HEK293 (cell line): Measurements from ENCODE around the gene CARTPT.

Experiments
- CTCF ChIA-PET: fragments of 350-600 bp; formaldehyde crosslinking; extraction: SDS; loops from one replicate; lab custom pipeline; 2021; ENCODE audit warnings: antibody characterized with exemption; lab: Yijun Ruan, JAX
- POLR2A ChIA-PET: fragments of 300-600 bp; formaldehyde crosslinking; extraction: SDS; loops from one replicate; lab custom pipeline; 2020; ENCODE audit warnings: antibody characterized with exemption, inconsistent platforms; lab: Yijun Ruan, JAX
- H3K27ac ChIP-seq: fragments of 200-500 bp; sonication (Bioruptor generic); 2 replicates; pipeline ENCODE4 v1.5.1; 2014; ENCODE audit warnings: low read depth, low read length, control low read depth, inconsistent platforms; ENCODE audit errors: extremely low read depth
- H3K36me3 ChIP-seq, 2 experiments: fragments of 200-500 bp in 1 of 2; sonication (Bioruptor generic) in 1 of 2; 1 replicate in 1 of 2; 2 replicates in 1 of 2; pipeline ENCODE4 v1.5.1; 2014 to 2017; ENCODE audit warnings: inconsistent platforms in 2 of 2, low read length in 2 of 2; ENCODE audit not compliant: control insufficient read depth in 2 of 2, insufficient read depth in 1 of 2
- H3K4me1 ChIP-seq: fragments of 200-500 bp; sonication (Bioruptor generic); 2 replicates; pipeline ENCODE4 v1.5.1; 2014; ENCODE audit warnings: mild to moderate bottlenecking, low read length, inconsistent platforms; ENCODE audit not compliant: control insufficient read depth, insufficient read depth
- H3K4me3 ChIP-seq: 2 replicates; pipeline ENCODE4 v1.5.1; 2011; ENCODE audit warnings: low read depth, mild to moderate bottlenecking, control low read depth, low read length, moderate library complexity
- H3K9me3 ChIP-seq: fragments of 200-500 bp; sonication (Bioruptor generic); 2 replicates; pipeline ENCODE4 v1.5.1; 2014; ENCODE audit warnings: low read depth, low read length, inconsistent platforms; ENCODE audit not compliant: control insufficient read depth, insufficient read depth
- EGR2 ChIP-seq: fragments of 450-650 bp; formaldehyde crosslinking; IDR thresholded peaks from 2 replicates; pipeline ENCODE4 v1.5.1; 2016; ENCODE audit warnings: low read depth, missing biosample characterization, missing genetic modification characterization
- PBX3 ChIP-seq: sonication (generic); formaldehyde crosslinking; IDR thresholded peaks from 2 replicates; pipeline ENCODE4 v1.8.1; 2022; ENCODE audit warnings: mild to moderate bottlenecking, moderate library complexity, missing genetic modification reagents
- SP7 ChIP-seq: fragments of 450-650 bp; formaldehyde crosslinking; IDR thresholded peaks from 2 replicates; pipeline ENCODE4 v1.5.1; 2016; ENCODE audit warnings: missing biosample characterization, missing genetic modification characterization
- ZBTB21 ChIP-seq: fragments of 450-650 bp; formaldehyde crosslinking; IDR thresholded peaks from 2 replicates; pipeline ENCODE4 v1.5.1; 2017; ENCODE audit warnings: missing biosample characterization, missing genetic modification characterization
- ZBTB6 ChIP-seq: fragments of 450-650 bp; formaldehyde crosslinking; IDR thresholded peaks from 2 replicates; pipeline ENCODE4 v1.5.1; 2017; ENCODE audit warnings: missing biosample characterization, missing genetic modification characterization
- ZFHX2 ChIP-seq: fragments of 450-650 bp; formaldehyde crosslinking; conservative IDR thresholded peaks from 2 replicates; pipeline ENCODE4 v1.5.1; 2016; ENCODE audit warnings: missing biosample characterization, missing genetic modification characterization
- ZFP69B ChIP-seq: fragments of 450-650 bp; formaldehyde crosslinking; IDR thresholded peaks from 2 replicates; pipeline ENCODE4 v1.5.1; 2016; ENCODE audit warnings: missing biosample characterization, missing genetic modification characterization
- ZIC2 ChIP-seq: fragments of 450-650 bp; formaldehyde crosslinking; IDR thresholded peaks from 2 replicates; pipeline ENCODE4 v1.5.1; 2016; ENCODE audit warnings: missing biosample characterization, missing genetic modification characterization
- ZNF23 ChIP-seq: fragments of 450-650 bp; formaldehyde crosslinking; IDR thresholded peaks from 2 replicates; pipeline ENCODE4 v1.5.1; 2016; ENCODE audit warnings: missing biosample characterization, missing genetic modification characterization, borderline replicate concordance
- ZNF514 ChIP-seq: fragments of 450-650 bp; formaldehyde crosslinking; IDR thresholded peaks from 2 replicates; pipeline ENCODE4 v1.5.1; 2016; ENCODE audit warnings: missing biosample characterization, missing genetic modification characterization
- ZNF530 ChIP-seq: fragments of 450-650 bp; formaldehyde crosslinking; IDR thresholded peaks from 2 replicates; pipeline ENCODE4 v1.5.1; 2016; ENCODE audit warnings: low read depth, missing biosample characterization, missing genetic modification characterization
- ZNF555 ChIP-seq: fragments of 450-650 bp; formaldehyde crosslinking; conservative IDR thresholded peaks from 2 replicates; pipeline ENCODE4 v1.5.1; 2017; ENCODE audit warnings: missing biosample characterization, mild to moderate bottlenecking, missing genetic modification characterization, inconsistent platforms
- ZNF623 ChIP-seq: fragments of 450-650 bp; formaldehyde crosslinking; IDR thresholded peaks from 2 replicates; pipeline ENCODE4 v1.5.1; 2016; ENCODE audit warnings: missing biosample characterization, missing genetic modification characterization
- ZNF626 ChIP-seq: fragments of 450-650 bp; sonication (Bioruptor Pico); formaldehyde crosslinking; IDR thresholded peaks from 2 replicates; pipeline ENCODE4 v1.5.1; 2018; ENCODE audit warnings: missing biosample characterization, missing genetic modification characterization, inconsistent platforms
- ZNF658 ChIP-seq: fragments of 450-650 bp; formaldehyde crosslinking; IDR thresholded peaks from 2 replicates; pipeline ENCODE4; 2016; ENCODE audit warnings: missing biosample characterization, missing genetic modification characterization
- ZNF692 ChIP-seq: fragments of 450-650 bp; formaldehyde crosslinking; IDR thresholded peaks from 2 replicates; pipeline ENCODE4 v1.5.1; 2016; ENCODE audit warnings: missing biosample characterization, missing genetic modification characterization
- ZSCAN18 ChIP-seq: fragments of 450-650 bp; formaldehyde crosslinking; IDR thresholded peaks from 2 replicates; pipeline ENCODE4 v1.5.1; 2016; ENCODE audit warnings: missing biosample characterization, missing genetic modification characterization

The CARTPT gene

GRCh38 chr5:71747182-71747581 lies 28.1 kb downstream of the CARTPT start (continued):
- TF ChIP-seq ZNF555 = no peak
- TF ChIP-seq ZNF514 (tag by site-specific recombination) = no peak
- TF ChIP-seq ZNF23 = no peak
- TF ChIP-seq ZNF658 (tag by site-specific recombination) = no peak
- TF ChIP-seq ZBTB6 (tag by site-specific recombination) = no peak
- TF ChIP-seq ZSCAN18 (tag by site-specific recombination) = no peak
- TF ChIP-seq ZNF692 (tag by site-specific recombination) = no peak

- Histone ChIP-seq H3K9me3 (no peaks in the 10 kb centered on the region), H3K36me3 (no peaks in the 10 kb centered on the region), H3K27ac (no peak overlapping the region)
- CTCF ChIA-PET = interaction anchor here (0.7 to 4.2 kb wide), 2 partner anchors 10 to 127 kb away, joined by 3 to 16 read pairs; no protein-coding TSS in a partner anchor
- no peak for TF ChIP-seq SP7 (tag by site-specific recombination)
- peak; percentile 78 for TF ChIP-seq ZFHX2 (tag by site-specific recombination)
- peak; percentile 78 for TF ChIP-seq EGR2 (tag by site-specific recombination)
- TF ChIP-seq ZNF626 = no peak
- TF ChIP-seq ZSCAN18 (tag by site-specific recombination) = no peak
- peak; percentile 95 for TF ChIP-seq ZIC2 (tag by site-specific recombination)
- no peak for TF ChIP-seq PBX3 (CRISPR knock-in tag)
- TF ChIP-seq, all 188 proteins: peak for 3
- Histone ChIP-seq H3K4me1 (no peaks in the 10 kb centered on the region), H3K4me3 (no peak overlapping the region)
- POLR2A ChIA-PET = no interaction called here
Measured at GRCh38 chr5:71748360-71748759, 29.3 kb downstream of the CARTPT start.

GRCh38 chr5:71751422-71751821 lies 32.3 kb downstream of the CARTPT start:
- Histone ChIP-seq H3K9me3 (no peaks in the 10 kb centered on the region), H3K27ac (no peak overlapping the region), H3K36me3 (no peaks in the 10 kb centered on the region), H3K4me3 (no peak overlapping the region), H3K4me1 (no peaks in the 10 kb centered on the region)
- TF ChIP-seq ZBTB21 (tag by site-specific recombination) (no peak), ZNF530 (tag by site-specific recombination) (no peak), ZNF623 (no peak), ZFP69B (tag by site-specific recombination) (no peak)
- POLR2A ChIA-PET = no interaction called here
- CTCF ChIA-PET = no interaction called here
